Choroid plexus epithelial cell (primary cell): ENCODE measurements around the gene KIRREL3.

Experiments
- DNase-seq: peaks from one replicate; pipeline ENCODE4 v3.0.0-alpha.2; 2010; ENCODE audit warnings: low read depth
- H3K4me3 ChIP-seq: 2 replicates; pipeline ENCODE4 v1.5.1; 2011; ENCODE audit warnings: low read depth, mild to moderate bottlenecking, control low read depth, low read length, moderate library complexity
- TF ChIP-seq, protein P1 (sequence below): conservative IDR thresholded peaks from 2 replicates; pipeline ENCODE4 v1.5.1; 2011; ENCODE audit warnings: low read depth, mild to moderate bottlenecking, control low read depth, inconsistent platforms, low read length, moderate library complexity

Gene KIRREL3

DNA sequence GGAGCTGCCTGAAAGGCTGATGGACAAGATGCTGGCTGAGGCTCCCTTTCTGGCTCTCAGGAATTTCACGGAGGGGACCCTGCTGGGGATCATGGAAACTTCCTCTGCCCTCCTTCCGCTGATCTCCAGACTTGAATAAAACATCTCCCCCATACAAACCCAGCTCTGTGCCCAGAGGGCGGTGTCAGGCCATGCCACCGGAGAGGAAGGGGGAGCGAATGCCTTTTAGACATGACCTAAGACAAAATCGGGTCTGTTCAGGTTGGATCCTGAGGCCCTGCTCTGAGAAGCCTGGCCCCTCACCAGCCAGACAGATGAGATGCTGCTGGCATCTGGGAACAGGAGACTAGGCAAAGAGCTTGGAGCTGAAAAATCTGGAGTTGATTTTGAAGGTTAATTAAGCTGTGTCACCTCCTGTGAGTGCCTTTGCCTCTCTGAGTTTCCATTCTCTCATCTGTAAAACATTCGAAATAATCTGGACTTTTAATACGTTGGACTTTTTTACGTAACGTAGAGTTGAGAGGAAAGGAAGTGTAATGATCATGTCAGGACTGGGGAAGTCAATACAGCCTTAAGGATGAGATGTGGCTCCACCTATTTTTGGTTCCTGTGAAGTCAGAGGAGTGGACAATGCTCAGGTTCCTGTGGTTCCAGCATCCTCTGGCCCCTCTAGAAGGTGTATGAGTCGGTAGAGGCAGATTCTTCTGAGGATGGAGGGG lies 481.4 kb downstream of the KIRREL3 start:
- no peak for DNase-seq
- TF ChIP-seq, protein P1, sequence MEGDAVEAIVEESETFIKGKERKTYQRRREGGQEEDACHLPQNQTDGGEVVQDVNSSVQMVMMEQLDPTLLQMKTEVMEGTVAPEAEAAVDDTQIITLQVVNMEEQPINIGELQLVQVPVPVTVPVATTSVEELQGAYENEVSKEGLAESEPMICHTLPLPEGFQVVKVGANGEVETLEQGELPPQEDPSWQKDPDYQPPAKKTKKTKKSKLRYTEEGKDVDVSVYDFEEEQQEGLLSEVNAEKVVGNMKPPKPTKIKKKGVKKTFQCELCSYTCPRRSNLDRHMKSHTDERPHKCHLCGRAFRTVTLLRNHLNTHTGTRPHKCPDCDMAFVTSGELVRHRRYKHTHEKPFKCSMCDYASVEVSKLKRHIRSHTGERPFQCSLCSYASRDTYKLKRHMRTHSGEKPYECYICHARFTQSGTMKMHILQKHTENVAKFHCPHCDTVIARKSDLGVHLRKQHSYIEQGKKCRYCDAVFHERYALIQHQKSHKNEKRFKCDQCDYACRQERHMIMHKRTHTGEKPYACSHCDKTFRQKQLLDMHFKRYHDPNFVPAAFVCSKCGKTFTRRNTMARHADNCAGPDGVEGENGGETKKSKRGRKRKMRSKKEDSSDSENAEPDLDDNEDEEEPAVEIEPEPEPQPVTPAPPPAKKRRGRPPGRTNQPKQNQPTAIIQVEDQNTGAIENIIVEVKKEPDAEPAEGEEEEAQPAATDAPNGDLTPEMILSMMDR, result no peak
- no peak overlapping the region for H3K4me3 ChIP-seq

- no peak overlapping the region for H3K4me3 ChIP-seq
Measured at GRCh38 chr11:126518071-126518971, 482.2 kb downstream of the KIRREL3 start.

GRCh38 chr11:126515501-126515900 lies 485.1 kb downstream of the KIRREL3 start:
- no peak overlapping the region for H3K4me3 ChIP-seq
- no peak for DNase-seq
- TF ChIP-seq, protein P1, result no peak

More at GRCh38 chr11:126518071-126518971, 482.2 kb downstream of the KIRREL3 start:
- TF ChIP-seq, protein P1, result no peak
- no peak for DNase-seq

- no peak for DNase-seq
- H3K4me3 ChIP-seq, result no peak overlapping the region
- TF ChIP-seq, protein P1, result no peak
Measured at GRCh38 chr11:126514061-126514693, 486.4 kb downstream of the KIRREL3 start.

DNA sequence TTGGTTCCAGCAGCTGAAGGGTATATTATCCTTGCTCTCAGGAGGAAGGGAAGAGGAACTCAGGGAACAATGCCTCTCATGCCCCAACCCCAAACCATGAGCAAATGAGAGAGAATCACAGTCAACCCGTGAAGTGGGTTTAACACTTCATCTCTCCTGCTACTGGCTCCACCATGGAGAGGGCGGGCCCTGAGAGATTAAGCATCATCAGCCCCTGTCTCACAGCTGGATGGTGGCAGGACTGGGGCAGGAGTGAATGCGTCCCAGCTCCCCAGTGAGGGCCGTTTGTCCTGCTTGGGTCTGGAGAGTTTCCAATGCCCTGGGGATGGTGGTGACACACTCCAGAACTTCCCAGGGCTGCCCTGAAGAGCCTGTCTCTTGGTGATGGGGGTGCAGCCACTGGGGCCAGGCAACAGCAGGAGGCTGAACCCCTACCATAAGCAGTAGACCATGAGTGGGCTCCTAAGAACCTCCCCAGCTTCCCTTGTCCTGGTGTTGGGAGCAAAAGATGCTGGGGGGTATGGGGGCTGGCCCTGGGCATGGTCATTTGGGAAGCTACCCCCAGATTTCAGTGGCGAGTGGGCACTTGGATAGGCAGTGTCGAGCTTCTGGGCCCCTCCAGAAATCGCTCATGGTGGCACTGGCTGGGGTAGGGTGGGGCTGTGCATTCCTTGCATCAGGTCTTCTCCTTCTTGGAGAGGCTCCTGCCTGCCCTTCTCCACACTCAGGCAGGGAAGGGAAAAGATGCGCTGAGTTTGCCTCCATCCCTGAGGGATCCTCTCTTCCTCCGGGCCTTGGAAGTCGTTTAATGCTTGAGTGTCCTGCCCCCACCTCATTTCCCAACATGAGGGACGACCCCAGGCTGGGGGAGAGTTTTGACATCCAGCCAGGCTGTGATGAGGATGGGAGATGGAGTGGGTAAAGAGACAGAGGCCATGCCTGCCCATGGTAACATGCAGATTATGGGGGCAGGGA lies 487.5 kb downstream of the KIRREL3 start:
- DNase-seq, result no peak
- no peak overlapping the region for H3K4me3 ChIP-seq
- TF ChIP-seq, protein P1, result no peak

GRCh38 chr11:126512251-126512650 lies 488.3 kb downstream of the KIRREL3 start:
- TF ChIP-seq, protein P1, result no peak
- no peak overlapping the region for H3K4me3 ChIP-seq
- no peak for DNase-seq
